Measurements from ENCODE around the gene GRAMD4.

GRAMD4 gene, protein sequence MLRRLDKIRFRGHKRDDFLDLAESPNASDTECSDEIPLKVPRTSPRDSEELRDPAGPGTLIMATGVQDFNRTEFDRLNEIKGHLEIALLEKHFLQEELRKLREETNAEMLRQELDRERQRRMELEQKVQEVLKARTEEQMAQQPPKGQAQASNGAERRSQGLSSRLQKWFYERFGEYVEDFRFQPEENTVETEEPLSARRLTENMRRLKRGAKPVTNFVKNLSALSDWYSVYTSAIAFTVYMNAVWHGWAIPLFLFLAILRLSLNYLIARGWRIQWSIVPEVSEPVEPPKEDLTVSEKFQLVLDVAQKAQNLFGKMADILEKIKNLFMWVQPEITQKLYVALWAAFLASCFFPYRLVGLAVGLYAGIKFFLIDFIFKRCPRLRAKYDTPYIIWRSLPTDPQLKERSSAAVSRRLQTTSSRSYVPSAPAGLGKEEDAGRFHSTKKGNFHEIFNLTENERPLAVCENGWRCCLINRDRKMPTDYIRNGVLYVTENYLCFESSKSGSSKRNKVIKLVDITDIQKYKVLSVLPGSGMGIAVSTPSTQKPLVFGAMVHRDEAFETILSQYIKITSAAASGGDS

GRCh38 chr22:46619830-46620501 lies at the start of gene GRAMD4:
TSS of gene GRAMD4 (plus strand) at chr22:46620386. CDS start at chr22:46626800, 6,414 bp downstream.
- TF ChIP-seq CTCF (IDR thresholded peaks at IDR 0.05; ENCODE audit: borderline replicate concordance, insufficient read depth, low read depth, low read length), result no peak
- no peak within 1 kb of the TSS for H3K4me3 ChIP-seq (ENCODE audit: low read depth, low read length)

DNA sequence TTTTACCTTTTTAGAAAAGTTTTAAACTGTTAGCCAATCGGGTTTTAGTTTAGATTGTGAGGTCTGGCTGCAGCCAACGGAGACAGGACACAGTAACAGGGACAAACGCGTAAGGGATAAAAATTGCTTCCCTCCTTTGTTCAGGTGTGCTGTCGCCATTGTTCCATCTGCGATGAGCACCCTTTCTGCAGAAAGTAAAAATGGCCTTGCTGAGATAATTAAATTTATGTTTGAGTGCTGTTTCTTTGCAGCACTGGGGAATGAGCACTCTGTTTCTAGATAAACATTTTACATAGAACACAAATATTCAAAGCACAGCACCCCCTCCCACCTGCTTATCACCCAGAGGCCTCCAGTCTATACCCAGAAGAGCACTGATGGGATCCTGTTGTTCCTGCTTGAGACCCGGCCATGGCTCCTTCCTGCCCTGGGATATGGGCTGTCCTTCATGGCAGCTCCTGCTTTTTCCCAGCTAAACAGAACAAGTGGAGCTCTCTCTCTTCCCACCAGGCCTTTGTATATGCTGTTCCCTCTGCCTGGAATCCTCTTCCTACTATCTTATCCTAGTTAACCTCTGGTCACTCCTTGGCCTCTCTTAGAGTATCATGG lies 48.4 kb upstream of the GRAMD4 start:
- H3K4me3 ChIP-seq (ENCODE audit: low read depth, low read length), result no peak overlapping the region
- no peak for TF ChIP-seq CTCF (IDR thresholded peaks at IDR 0.05; ENCODE audit: borderline replicate concordance, insufficient read depth, low read depth, low read length)

DNA sequence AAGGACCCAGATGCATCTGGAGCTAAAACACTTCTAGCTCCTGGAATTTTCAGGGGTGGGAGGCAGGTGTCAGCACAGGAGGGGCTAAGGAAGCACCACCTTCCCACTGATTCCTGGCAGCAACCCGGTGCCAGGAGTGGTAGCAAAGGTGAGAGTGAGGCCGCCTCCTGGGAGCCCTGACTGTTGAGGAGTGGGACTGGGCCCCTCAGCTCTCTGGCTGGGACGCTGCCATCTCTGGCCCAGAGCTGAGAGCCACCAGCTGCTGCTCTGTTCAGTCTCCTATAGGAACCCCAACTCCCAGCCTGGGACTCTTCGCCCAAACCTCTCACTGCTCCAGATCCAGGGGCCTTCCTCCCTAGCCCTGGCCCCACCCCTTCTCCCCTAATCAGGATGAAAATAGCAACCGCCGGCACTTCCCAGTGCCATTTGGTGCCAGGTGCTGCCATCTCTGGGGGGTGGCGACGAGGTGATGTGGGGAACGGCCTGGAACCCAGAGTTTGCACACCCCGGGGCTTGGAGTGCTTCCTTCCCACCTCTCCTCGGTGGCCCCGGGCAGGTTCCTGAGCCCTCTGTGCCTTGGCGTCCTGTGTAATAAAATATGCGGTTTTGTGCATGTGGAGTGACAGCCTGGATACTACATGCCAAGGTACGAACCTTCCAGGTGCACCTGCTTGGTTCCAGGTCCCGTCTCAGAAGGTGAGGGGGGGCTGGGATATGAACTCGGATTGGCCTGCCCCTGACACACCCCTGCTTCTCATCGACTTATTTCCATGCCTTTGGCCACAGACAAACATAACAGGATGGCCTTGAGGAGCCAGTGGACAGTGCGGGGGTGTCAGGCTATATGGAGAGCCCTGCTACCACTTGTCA lies 47.0 kb upstream of the GRAMD4 start:
- H3K4me3 ChIP-seq (ENCODE audit: low read depth, low read length), result no peak overlapping the region
- no peak for TF ChIP-seq CTCF (IDR thresholded peaks at IDR 0.05; ENCODE audit: borderline replicate concordance, insufficient read depth, low read depth, low read length)

GRCh38 chr22:46573781-46574437 lies 46.3 kb upstream of the GRAMD4 start:
- no peak overlapping the region for H3K4me3 ChIP-seq (ENCODE audit: low read depth, low read length)

GRCh38 chr22:46574438-46574992 lies 45.7 kb upstream of the GRAMD4 start:
- H3K4me3 ChIP-seq (ENCODE audit: low read depth, low read length), result no peak overlapping the region
- TF ChIP-seq CTCF (IDR thresholded peaks at IDR 0.05; ENCODE audit: borderline replicate concordance, insufficient read depth, low read depth, low read length), result no peak

More at GRCh38 chr22:46573781-46574437, 46.3 kb upstream of the GRAMD4 start:
- no peak for TF ChIP-seq CTCF (IDR thresholded peaks at IDR 0.05; ENCODE audit: borderline replicate concordance, insufficient read depth, low read depth, low read length)

All from GM12875 (cell line).